Choroid plexus epithelial cell (primary cell): ENCODE measurements around the gene CCPG1.
"Not testable (repeated sequence)": the region's sequence is repeated elsewhere in the genome, so short reads cannot be mapped to it uniquely, and the experiment has no call there.

Experiments used
- DNase-seq: peaks from one replicate; pipeline ENCODE4 v3.0.0-alpha.2; 2010; ENCODE audit warnings: low read depth
- H3K4me3 ChIP-seq: 2 replicates; pipeline ENCODE4 v1.5.1; 2011; ENCODE audit warnings: low read depth, mild to moderate bottlenecking, control low read depth, low read length, moderate library complexity
- CTCF ChIP-seq: conservative IDR thresholded peaks from 2 replicates; pipeline ENCODE4 v1.5.1; 2011; ENCODE audit warnings: low read depth, mild to moderate bottlenecking, control low read depth, inconsistent platforms, low read length, moderate library complexity

Gene CCPG1

GRCh38 chr15:55408012-55408928 lies at the start of gene CCPG1, which contains the start of gene PIERCE2:
Gene CCPG1, minus strand, starts transcription at chr15:55408359. Its CDS starts 18,935 bp downstream, at chr15:55389424.
Gene PIERCE2, plus strand, starts transcription at chr15:55408495. Its CDS starts 274 bp downstream, at chr15:55408769.
- H3K4me3 ChIP-seq = peak within 1 kb of the TSS; percentile 97
- peak; percentile 98 for DNase-seq
- peak; percentile 69 for TF ChIP-seq CTCF

GRCh38 chr15:55457401-55458022 lies 49.4 kb upstream of the CCPG1 start:
- no peak overlapping the region for H3K4me3 ChIP-seq
- TF ChIP-seq CTCF = no peak
- no peak for DNase-seq

GRCh38 chr15:55447030-55447394 lies 38.9 kb upstream of the CCPG1 start:
- not testable (repeated sequence) for DNase-seq

GRCh38 chr15:55446379-55447029 lies 38.3 kb upstream of the CCPG1 start:
- H3K4me3 ChIP-seq, DNase-seq: not testable (repeated sequence)

More at GRCh38 chr15:55447030-55447394, 38.9 kb upstream of the CCPG1 start:
- H3K4me3 ChIP-seq = not testable (repeated sequence)

- not testable (repeated sequence) for DNase-seq, H3K4me3 ChIP-seq
Observed at GRCh38 chr15:55445936-55446335, 37.8 kb upstream of the CCPG1 start.

- not testable (repeated sequence) for H3K4me3 ChIP-seq, DNase-seq
Observed at GRCh38 chr15:55443141-55443540, 35.0 kb upstream of the CCPG1 start.

GRCh38 chr15:55434989-55435825 lies 27.0 kb upstream of the CCPG1 start:
- TF ChIP-seq CTCF = peak; percentile 71
- H3K4me3 ChIP-seq = no peak overlapping the region
- peak; percentile 84 for DNase-seq

- no peak for DNase-seq
- TF ChIP-seq CTCF = no peak
- no peak overlapping the region for H3K4me3 ChIP-seq
Observed at GRCh38 chr15:55422089-55422488, 13.9 kb upstream of the CCPG1 start.
